T-cell (primary cell): ENCODE data around the gene MYOD1. TPM values are rescaled to one million over a fixed set of nuclear protein-coding genes. Genes with fewer than 3 reads are reported as not detected.
A peak's percentile ranks its signal among the peaks of the same experiment; 100 is the strongest.

ENCODE experiments used
- ATAC-seq, 4 experiments: fragments of 200-7000 bp in 3 of 4; fragments of 150-1000 bp in 1 of 4; cut with Tn5 transposase; replicated peaks in 1 of 4; 1 replicate in 3 of 4; 2 replicates in 1 of 4; pipeline ENCODE4 v1.10.0; 2021; ENCODE audit warnings: moderate library complexity in 3 of 4, mild to moderate bottlenecking in 2 of 4, moderate number of reproducible peaks in 1 of 4
- CTCF ChIA-PET, 2 donors: fragments of 300-600 bp; sonication (Branson Sonifier 250); formaldehyde crosslinking; loops; one replicate each; lab custom pipeline; 2022; ENCODE audit warnings: antibody characterized with exemption in 2 of 2; lab: Charles Lee
- POLR2A ChIA-PET, 2 donors: fragments of 300-600 bp; sonication (Branson Sonifier 250); formaldehyde crosslinking; loops; one replicate each; lab custom pipeline; 2022; ENCODE audit warnings: antibody characterized with exemption in 2 of 2; lab: Charles Lee
- DNase-seq, 35 experiments: peaks; one replicate each; pipeline versions ENCODE4 v3.0.0 to v3.0.0-alpha.2; 2013 to 2023
- H3K27ac ChIP-seq: one replicate; pipeline ENCODE4 v1.5.1; 2013; ENCODE audit warnings: low read length
- H3K27me3 ChIP-seq, 2 experiments: replicated peaks in 1 of 2; 1 replicate in 1 of 2; 2 replicates in 1 of 2; pipeline versions ENCODE4 v1.6.1 to v1.7.0; 2013; ENCODE audit warnings: low read length in 1 of 2, mixed read lengths in 1 of 2; ENCODE audit not compliant: control insufficient read depth in 2 of 2, insufficient read depth in 2 of 2; ENCODE audit errors: extremely low read depth in 1 of 2
- H3K36me3 ChIP-seq, 2 donors: 1 replicate in 1 of 2; 2 replicates in 1 of 2; pipeline versions ENCODE4 v1.6.1 to v1.7.0; 2013; ENCODE audit warnings: low read length in 1 of 2; ENCODE audit not compliant: control insufficient read depth in 2 of 2, insufficient read depth in 1 of 2; ENCODE audit errors: extremely low read depth in 1 of 2
- H3K4me1 ChIP-seq, 2 experiments: 1 replicate in 1 of 2; 2 replicates in 1 of 2; pipeline versions ENCODE4 v1.6.1 to v1.7.0; 2013; ENCODE audit warnings: low read length in 2 of 2, mixed read lengths in 1 of 2; ENCODE audit not compliant: insufficient read depth in 2 of 2, control insufficient read depth in 1 of 2; ENCODE audit errors: extremely low read depth in 1 of 2
- H3K4me3 ChIP-seq, 2 donors: 1 replicate in 1 of 2; 2 replicates in 1 of 2; pipeline versions ENCODE4 v1.5.1 to v1.7.0; 2013; ENCODE audit warnings: mild to moderate bottlenecking in 2 of 2, low read length in 1 of 2, moderate library complexity in 1 of 2; ENCODE audit not compliant: control insufficient read depth in 1 of 2; ENCODE audit errors: extremely low read depth in 1 of 2
- H3K9me3 ChIP-seq: 2 replicates; pipeline ENCODE4 v1.7.0; 2013
- H3K27ac Mint-ChIP-seq, 2 donors: one replicate each; pipeline ENCODE4 v1.8.0; 2020 to 2021; ENCODE audit warnings: mild to moderate bottlenecking in 2 of 2, mixed read lengths in 2 of 2
- H3K27me3 Mint-ChIP-seq, 2 donors: one replicate each; pipeline ENCODE4 v1.8.0; 2021 to 2022; ENCODE audit warnings: mixed read lengths in 2 of 2
- H3K36me3 Mint-ChIP-seq: one replicate; pipeline ENCODE4 v1.8.0; 2021; ENCODE audit warnings: mixed read lengths
- H3K4me1 Mint-ChIP-seq, 3 donors: one replicate each; pipeline ENCODE4 v1.8.0; 2020 to 2022; ENCODE audit warnings: mixed read lengths in 3 of 3, mild to moderate bottlenecking in 1 of 3
- H3K4me3 Mint-ChIP-seq, 3 donors: one replicate each; pipeline ENCODE4 v1.8.0; 2020 to 2022; ENCODE audit warnings: mild to moderate bottlenecking in 3 of 3, mixed read lengths in 3 of 3, moderate library complexity in 3 of 3
- H3K9me3 Mint-ChIP-seq, 3 donors: one replicate each; pipeline ENCODE4 v1.8.0; 2020 to 2022; ENCODE audit warnings: mixed read lengths in 3 of 3
- WGBS: methylation state at CpG from one replicate; pipeline ENCODE4 v1.1.5; 2013; ENCODE audit warnings: missing lambda C conversion rate; ENCODE audit not compliant: insufficient coverage; 5-methylcytosine and 5-hydroxymethylcytosine counted together
- total RNA-seq, 35 experiments: library from RNA in 6 of 35; stranded (reverse) in 6 of 35; fragments of 120-200 nt in 1 of 35; gene quantifications; one replicate each; pipeline versions ENCODE4 v1.2.1 to v1.2.4 and lab custom pipeline; 2013 to 2026

The MYOD1 gene
- total RNA-seq, 5 donors from 2014 or later (not counting 1 experiment from before 2014, with no cell fraction given), result not detected

- H3K27ac ChIP-seq, result no peak overlapping the region
- H3K36me3 Mint-ChIP-seq, result no peaks in the 10 kb centered on the region
- POLR2A ChIA-PET, result interaction anchor here in 1 of 2 donors (0.9 kb wide), 1 partner anchor 30 kb away, joined by 3 read pairs; no protein-coding TSS in a partner anchor
- no peaks in the 10 kb centered on the region for H3K36me3 ChIP-seq
- no peak overlapping the region for H3K27ac Mint-ChIP-seq
- no peaks in the 10 kb centered on the region for H3K9me3 Mint-ChIP-seq
- peaks cover 5 to 41% of the 10 kb centered on the region in 2 experiments for H3K27me3 ChIP-seq
- peak; percentile 52 to 78 (median 64) for ATAC-seq
- H3K27me3 Mint-ChIP-seq, result peaks cover 49 to 58% of the 10 kb centered on the region in 2 donors
- no peak overlapping the region for H3K4me3 ChIP-seq
- H3K9me3 ChIP-seq, result no peaks in the 10 kb centered on the region
- DNase-seq, result peak in 29 of 35 experiments; percentile 9 to 57 (median 35)
- CTCF ChIA-PET, result interaction anchor here (0.5 to 1.9 kb wide), 5 partner anchors 11 to 249 kb away, joined by 3 to 33 read pairs (median 5); partner anchors contain the start of gene MYOD1 (in 1 of the 2)
- no peaks in the 10 kb centered on the region for H3K4me1 ChIP-seq
- H3K4me3 Mint-ChIP-seq, result no peak overlapping the region
- 16% methylated on average over 5 of the region's 9 CpGs for WGBS
- H3K4me1 Mint-ChIP-seq, result peaks cover 0 to 7% (median 5%) of the 10 kb centered on the region in 3 donors
Measured at GRCh38 chr11:17730608-17731462, 11.5 kb downstream of the MYOD1 start.

- Histone ChIP-seq H3K27ac (no peak overlapping the region), H3K4me1 (no peaks in the 10 kb centered on the region), H3K36me3 (no peaks in the 10 kb centered on the region), H3K9me3 (no peaks in the 10 kb centered on the region), H3K4me3 (no peak overlapping the region), H3K27me3 (peaks cover 5 to 64% of the 10 kb centered on the region in 2 experiments)
- H3K27ac Mint-ChIP-seq, result no peak overlapping the region
- H3K4me1 Mint-ChIP-seq, result peaks cover 0 to 10% (median 8%) of the 10 kb centered on the region in 3 donors
- H3K9me3 Mint-ChIP-seq, result no peaks in the 10 kb centered on the region
- ChIA-PET POLR2A (no interaction called here), CTCF (no interaction called here)
- peaks cover 52 to 71% of the 10 kb centered on the region in 2 donors for H3K27me3 Mint-ChIP-seq
- no peak for DNase-seq
- peak overlapping the region in 1 of 3 donors; percentile 75 for H3K4me3 Mint-ChIP-seq
- 50% methylated on average over 1 of the region's 4 CpGs for WGBS
- ATAC-seq, result no peak
- H3K36me3 Mint-ChIP-seq, result no peaks in the 10 kb centered on the region
Measured at GRCh38 chr11:17733261-17733660, 13.9 kb downstream of the MYOD1 start.

- DNase-seq (no peak), ATAC-seq (no peak)
- Mint-ChIP-seq H3K27me3 (peaks cover 42 to 62% of the 10 kb centered on the region in 2 donors), H3K36me3 (no peaks in the 10 kb centered on the region), H3K9me3 (no peaks in the 10 kb centered on the region), H3K27ac (no peak within 1 kb of the TSS), H3K4me1 (peaks cover 0 to 10% (median 8%) of the 10 kb centered on the region in 3 donors), H3K4me3 (peak within 1 kb of the TSS in 2 of 3 donors; percentile 39 to 75)
- 1% methylated on average over 65 of the region's 66 CpGs for WGBS
- ChIA-PET CTCF (no interaction called here), POLR2A (no interaction called here)
- Histone ChIP-seq H3K4me1 (no peaks in the 10 kb centered on the region), H3K4me3 (no peak within 1 kb of the TSS), H3K36me3 (no peaks in the 10 kb centered on the region), H3K27ac (no peak within 1 kb of the TSS), H3K27me3 (peaks cover 5 to 76% of the 10 kb centered on the region in 2 experiments), H3K9me3 (no peaks in the 10 kb centered on the region)
Measured at GRCh38 chr11:17734418-17734911, 15.1 kb downstream of the MYOD1 start, which contains the start of gene KCNC1. KCNC1 (plus strand) TSS chr11:17734781; CDS start chr11:17736003, 1,222 bp downstream.

GRCh38 chr11:17734986-17735817 is 15.8 kb downstream of the MYOD1 start:
- no peak overlapping the region for H3K4me3 Mint-ChIP-seq
- ChIA-PET POLR2A (no interaction called here), CTCF (no interaction called here)
- H3K4me3 ChIP-seq, result no peak overlapping the region
- H3K36me3 Mint-ChIP-seq, result no peaks in the 10 kb centered on the region
- ATAC-seq, result peak in 1 of 4 experiments; percentile 27
- peaks cover 37 to 58% of the 10 kb centered on the region in 2 donors for H3K27me3 Mint-ChIP-seq
- H3K36me3 ChIP-seq, result no peaks in the 10 kb centered on the region
- H3K27ac ChIP-seq, result no peak overlapping the region
- WGBS, result 3% methylated on average over 40 of the region's 73 CpGs
- DNase-seq, result peak in 11 of 35 experiments; percentile 4 to 22 (median 14)
- no peaks in the 10 kb centered on the region for H3K9me3 ChIP-seq
- H3K4me1 ChIP-seq, result no peaks in the 10 kb centered on the region
- peaks cover 0 to 10% (median 8%) of the 10 kb centered on the region in 3 donors for H3K4me1 Mint-ChIP-seq
- H3K27ac Mint-ChIP-seq, result no peak overlapping the region
- H3K27me3 ChIP-seq, result peaks cover 2 to 79% of the 10 kb centered on the region in 2 experiments
- H3K9me3 Mint-ChIP-seq, result no peaks in the 10 kb centered on the region

GRCh38 chr11:17735818-17736578 is 16.6 kb downstream of the MYOD1 start:
- H3K27me3 Mint-ChIP-seq, result peaks cover 31 to 52% of the 10 kb centered on the region in 2 donors
- peaks cover 0 to 10% (median 8%) of the 10 kb centered on the region in 3 donors for H3K4me1 Mint-ChIP-seq
- POLR2A ChIA-PET, result no interaction called here
- no peak overlapping the region for H3K27ac Mint-ChIP-seq
- no peak for DNase-seq
- Histone ChIP-seq H3K4me1 (no peaks in the 10 kb centered on the region), H3K36me3 (no peaks in the 10 kb centered on the region), H3K27me3 (peaks cover 2 to 79% of the 10 kb centered on the region in 2 experiments), H3K4me3 (no peak overlapping the region), H3K27ac (no peak overlapping the region), H3K9me3 (no peaks in the 10 kb centered on the region)
- CTCF ChIA-PET, result no interaction called here
- WGBS, result 23% methylated on average over 99 of the region's 102 CpGs
- no peak for ATAC-seq
- no peaks in the 10 kb centered on the region for H3K9me3 Mint-ChIP-seq
- H3K4me3 Mint-ChIP-seq, result peak overlapping the region in 1 of 3 donors; percentile 21
- H3K36me3 Mint-ChIP-seq, result no peaks in the 10 kb centered on the region
